Activated CD4-positive, alpha-beta T cell treated with anti-CD3 and anti-CD28 coated beads for 24 hours (primary cell): ENCODE measurements around the gene TRIM47.
A peak's percentile ranks its signal among the peaks of the same experiment; 100 is the strongest.
"Not testable (repeated sequence)": the region's sequence is repeated elsewhere in the genome, so short reads cannot be mapped to it uniquely, and the experiment has no call there.

Experiments
- DNase-seq, 2 donors: peaks; one replicate each; pipeline ENCODE4 v3.0.0-alpha.2; 2020; ENCODE audit warnings: low read depth in 2 of 2

The TRIM47 gene

GRCh38 chr17:75892556-75893224 lies 14.3 kb upstream of the TRIM47 start:
- no peak for DNase-seq

GRCh38 chr17:75891605-75892555 lies 13.5 kb upstream of the TRIM47 start:
- no peak for DNase-seq

GRCh38 chr17:75891022-75891604 lies 12.7 kb upstream of the TRIM47 start:
- no peak for DNase-seq

- no peak for DNase-seq
These were observed 11.1 kb upstream of the TRIM47 start for GRCh38 chr17:75889454-75889853.

GRCh38 chr17:75888484-75888883 lies 10.1 kb upstream of the TRIM47 start:
- no peak for DNase-seq

GRCh38 chr17:75885860-75886259 lies 7.5 kb upstream of the TRIM47 start:
- DNase-seq = not testable (repeated sequence)

- no peak for DNase-seq
These were observed 7.0 kb upstream of the TRIM47 start for GRCh38 chr17:75885431-75885830.

GRCh38 chr17:75881678-75882454 lies 3.5 kb upstream of the TRIM47 start:
- no peak for DNase-seq

- DNase-seq = no peak
These were observed 1.9 kb upstream of the TRIM47 start for GRCh38 chr17:75880266-75880665.

- DNase-seq = peak in 1 of 2 donors; percentile 52
These were observed 618 bp downstream of the TRIM47 start for GRCh38 chr17:75877752-75878173.

- DNase-seq = no peak
These were observed 1.2 kb downstream of the TRIM47 start for GRCh38 chr17:75876938-75877751.

GRCh38 chr17:75876190-75876937 lies 2.0 kb downstream of the TRIM47 start:
- peak; percentile 43 to 58 for DNase-seq

- no peak for DNase-seq
These were observed 2.5 kb downstream of the TRIM47 start for GRCh38 chr17:75875940-75876189.

- DNase-seq = no peak
These were observed 3.0 kb downstream of the TRIM47 start for GRCh38 chr17:75875182-75875939.

GRCh38 chr17:75874323-75875181 lies 3.8 kb downstream of the TRIM47 start:
- no peak for DNase-seq

- no peak for DNase-seq
These were observed 4.6 kb downstream of the TRIM47 start for GRCh38 chr17:75873587-75874322.

- DNase-seq = no peak
These were observed 5.7 kb downstream of the TRIM47 start for GRCh38 chr17:75872434-75873351.
